ENCODE results near the gene DDR1.
A peak's percentile ranks its signal among the peaks of the same experiment; 100 is the strongest.
"Not testable (repeated sequence)": the region's sequence is repeated elsewhere in the genome, so short reads cannot be mapped to it uniquely, and the experiment has no call there.

Gene DDR1

DNA sequence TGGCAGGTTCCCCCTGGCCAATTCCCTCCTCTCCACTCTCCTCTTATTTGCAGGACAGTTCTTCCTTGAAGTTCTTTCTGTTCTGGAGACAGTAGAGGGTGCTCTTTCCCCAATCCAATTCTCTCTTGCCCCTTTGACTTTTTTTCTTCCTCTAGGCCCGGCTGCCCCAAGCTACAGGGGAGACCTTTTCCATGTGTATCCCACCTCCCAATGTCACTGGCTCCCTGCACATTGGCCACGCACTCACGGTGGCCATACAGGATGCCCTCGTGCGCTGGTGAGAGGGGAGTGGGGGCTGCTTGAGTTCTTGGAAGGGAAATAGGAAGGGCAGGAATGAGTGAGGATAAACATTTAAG is 31.2 kb downstream of the DDR1 start:
- Histone ChIP-seq H3K9ac (ENCODE audit: low read depth in 1 of 2, low read length in 2 of 2) (peak overlapping the region; percentile 76 to 81), H3K9me3 (ENCODE audit: control insufficient read depth in 1 of 2, low read length in 2 of 2) (no peaks in the 10 kb centered on the region), H3K27ac (ENCODE audit: low read depth, low read length) (no peak overlapping the region), H3K36me3 (ENCODE audit: control insufficient read depth in 1 of 2, insufficient read depth in 2 of 2, low read length in 2 of 2) (peaks cover 19 to 51% of the 10 kb centered on the region in 2 donors), H3K4me1 (ENCODE audit: control insufficient read depth in 1 of 2, insufficient read depth in 2 of 2, low read length in 2 of 2) (peaks cover 22 to 31% of the 10 kb centered on the region in 2 donors), H3K4me3 (ENCODE audit: low read depth in 1 of 2, low read length in 2 of 2) (peak overlapping the region in 1 of 2 donors; percentile 92), H3K27me3 (ENCODE audit: control insufficient read depth in 1 of 2, insufficient read depth in 2 of 2, low read length in 2 of 2) (no peaks in the 10 kb centered on the region)

DNA sequence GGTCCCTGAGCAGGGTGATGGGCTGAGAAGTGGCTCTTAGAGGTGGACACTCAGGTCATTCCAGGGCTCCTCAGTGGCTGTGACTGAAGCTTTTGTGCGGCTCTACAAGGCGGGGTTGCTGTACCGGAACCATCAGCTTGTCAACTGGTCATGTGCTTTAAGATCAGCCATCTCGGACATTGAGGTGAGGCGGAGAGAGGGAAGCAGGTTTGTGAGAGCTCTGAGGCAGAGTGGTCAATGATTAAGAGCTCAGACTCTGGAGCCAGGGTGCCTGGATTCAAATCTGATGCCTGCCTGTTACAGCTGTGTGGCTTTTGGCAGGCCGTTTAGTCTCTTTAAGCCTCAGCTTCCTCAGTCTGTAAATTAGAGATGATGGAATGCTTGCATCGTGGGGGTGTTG is 32.7 kb downstream of the DDR1 start:
- no peaks in the 10 kb centered on the region for H3K9me3 ChIP-seq (ENCODE audit: control insufficient read depth in 1 of 2, low read length in 2 of 2)
- no peaks in the 10 kb centered on the region for H3K27me3 ChIP-seq (ENCODE audit: control insufficient read depth in 1 of 2, insufficient read depth in 2 of 2, low read length in 2 of 2)
- no peak overlapping the region for H3K27ac ChIP-seq (ENCODE audit: low read depth, low read length)
- no peak overlapping the region for H3K9ac ChIP-seq (ENCODE audit: low read depth in 1 of 2, low read length in 2 of 2)
- H3K4me3 ChIP-seq (ENCODE audit: low read depth in 1 of 2, low read length in 2 of 2): no peak overlapping the region
- H3K4me1 ChIP-seq (ENCODE audit: control insufficient read depth in 1 of 2, insufficient read depth in 2 of 2, low read length in 2 of 2): peaks cover 22 to 31% of the 10 kb centered on the region in 2 donors
- peaks cover 31 to 52% of the 10 kb centered on the region in 2 donors for H3K36me3 ChIP-seq (ENCODE audit: control insufficient read depth in 1 of 2, insufficient read depth in 2 of 2, low read length in 2 of 2)

DNA sequence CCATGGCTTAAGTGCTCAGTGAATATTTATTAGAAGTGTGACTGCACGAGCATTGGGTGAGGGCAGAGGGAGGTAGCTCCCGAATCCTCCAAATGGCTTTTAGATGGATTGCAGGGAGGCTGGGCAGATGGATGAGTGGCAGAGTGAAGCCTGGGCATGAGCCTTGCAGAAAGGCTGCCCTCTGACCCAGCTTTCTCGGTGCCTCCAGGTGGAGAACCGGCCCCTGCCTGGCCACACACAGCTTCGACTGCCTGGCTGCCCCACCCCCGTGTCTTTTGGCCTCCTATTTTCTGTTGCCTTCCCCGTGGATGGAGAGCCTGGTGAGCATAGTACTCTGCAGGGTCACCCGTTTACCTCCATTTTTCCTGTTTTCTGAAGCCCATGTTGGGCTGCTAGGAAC is 33.2 kb downstream of the DDR1 start:
- Histone ChIP-seq H3K9me3 (ENCODE audit: control insufficient read depth in 1 of 2, low read length in 2 of 2) (no peaks in the 10 kb centered on the region), H3K4me1 (ENCODE audit: control insufficient read depth in 1 of 2, insufficient read depth in 2 of 2, low read length in 2 of 2) (peaks cover 22 to 31% of the 10 kb centered on the region in 2 donors), H3K36me3 (ENCODE audit: control insufficient read depth in 1 of 2, insufficient read depth in 2 of 2, low read length in 2 of 2) (peaks cover 33 to 54% of the 10 kb centered on the region in 2 donors), H3K9ac (ENCODE audit: low read depth in 1 of 2, low read length in 2 of 2) (no peak overlapping the region), H3K27ac (ENCODE audit: low read depth, low read length) (no peak overlapping the region), H3K27me3 (ENCODE audit: control insufficient read depth in 1 of 2, insufficient read depth in 2 of 2, low read length in 2 of 2) (no peaks in the 10 kb centered on the region), H3K4me3 (ENCODE audit: low read depth in 1 of 2, low read length in 2 of 2) (no peak overlapping the region)

DNA sequence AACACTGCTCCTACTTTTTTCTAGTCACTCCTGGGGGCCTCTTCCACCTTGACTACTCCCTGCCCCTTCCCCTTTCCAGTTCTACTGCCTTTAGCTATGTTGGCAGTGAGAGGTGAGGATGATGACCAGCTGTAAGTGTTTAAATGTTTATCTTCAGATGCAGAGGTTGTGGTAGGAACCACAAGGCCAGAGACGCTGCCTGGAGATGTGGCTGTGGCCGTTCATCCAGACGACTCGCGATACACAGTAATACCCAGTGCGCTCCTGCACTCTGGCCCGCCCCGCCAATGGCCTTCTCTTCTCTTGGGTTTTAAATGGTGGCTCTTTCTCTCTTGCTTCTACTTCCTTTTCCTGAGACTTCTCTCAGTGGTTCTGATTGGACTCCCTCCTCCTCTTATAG is 34.4 kb downstream of the DDR1 start:
- no peaks in the 10 kb centered on the region for H3K27me3 ChIP-seq (ENCODE audit: control insufficient read depth in 1 of 2, insufficient read depth in 2 of 2, low read length in 2 of 2)
- H3K9ac ChIP-seq (ENCODE audit: low read depth in 1 of 2, low read length in 2 of 2): no peak overlapping the region
- no peaks in the 10 kb centered on the region for H3K9me3 ChIP-seq (ENCODE audit: control insufficient read depth in 1 of 2, low read length in 2 of 2)
- H3K27ac ChIP-seq (ENCODE audit: low read depth, low read length): no peak overlapping the region
- peaks cover 15 to 25% of the 10 kb centered on the region in 2 donors for H3K4me1 ChIP-seq (ENCODE audit: control insufficient read depth in 1 of 2, insufficient read depth in 2 of 2, low read length in 2 of 2)
- H3K4me3 ChIP-seq (ENCODE audit: low read depth in 1 of 2, low read length in 2 of 2): no peak overlapping the region
- peaks cover 43 to 63% of the 10 kb centered on the region in 2 donors for H3K36me3 ChIP-seq (ENCODE audit: control insufficient read depth in 1 of 2, insufficient read depth in 2 of 2, low read length in 2 of 2)

DNA sequence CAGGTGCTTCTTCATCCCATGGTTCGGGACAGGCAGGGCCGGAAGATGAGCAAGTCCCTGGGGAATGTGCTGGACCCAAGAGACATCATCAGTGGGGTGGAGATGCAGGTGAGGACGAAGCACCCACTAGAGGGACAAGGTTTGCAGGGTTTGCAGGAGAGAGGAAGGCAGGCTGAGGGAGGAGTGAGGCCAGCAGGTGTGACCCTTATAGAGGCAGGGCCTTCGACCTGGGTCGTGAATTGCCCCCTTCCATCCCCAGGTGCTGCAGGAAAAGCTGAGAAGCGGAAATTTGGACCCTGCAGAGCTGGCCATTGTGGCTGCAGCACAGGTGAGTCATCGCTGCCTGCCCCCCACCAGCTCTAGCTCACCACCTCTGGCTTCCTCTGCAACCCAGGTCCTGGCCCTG is 38.1 kb downstream of the DDR1 start:
- H3K9ac ChIP-seq (ENCODE audit: low read depth in 1 of 2, low read length in 2 of 2): no peak overlapping the region
- no peak overlapping the region for H3K4me3 ChIP-seq (ENCODE audit: low read depth in 1 of 2, low read length in 2 of 2)
- no peaks in the 10 kb centered on the region for H3K27me3 ChIP-seq (ENCODE audit: control insufficient read depth in 1 of 2, insufficient read depth in 2 of 2, low read length in 2 of 2)
- H3K4me1 ChIP-seq (ENCODE audit: control insufficient read depth in 1 of 2, insufficient read depth in 2 of 2, low read length in 2 of 2): no peaks in the 10 kb centered on the region
- H3K9me3 ChIP-seq (ENCODE audit: control insufficient read depth in 1 of 2, low read length in 2 of 2): no peaks in the 10 kb centered on the region
- peaks cover 46 to 82% of the 10 kb centered on the region in 2 donors for H3K36me3 ChIP-seq (ENCODE audit: control insufficient read depth in 1 of 2, insufficient read depth in 2 of 2, low read length in 2 of 2)
- H3K27ac ChIP-seq (ENCODE audit: low read depth, low read length): no peak overlapping the region

DNA sequence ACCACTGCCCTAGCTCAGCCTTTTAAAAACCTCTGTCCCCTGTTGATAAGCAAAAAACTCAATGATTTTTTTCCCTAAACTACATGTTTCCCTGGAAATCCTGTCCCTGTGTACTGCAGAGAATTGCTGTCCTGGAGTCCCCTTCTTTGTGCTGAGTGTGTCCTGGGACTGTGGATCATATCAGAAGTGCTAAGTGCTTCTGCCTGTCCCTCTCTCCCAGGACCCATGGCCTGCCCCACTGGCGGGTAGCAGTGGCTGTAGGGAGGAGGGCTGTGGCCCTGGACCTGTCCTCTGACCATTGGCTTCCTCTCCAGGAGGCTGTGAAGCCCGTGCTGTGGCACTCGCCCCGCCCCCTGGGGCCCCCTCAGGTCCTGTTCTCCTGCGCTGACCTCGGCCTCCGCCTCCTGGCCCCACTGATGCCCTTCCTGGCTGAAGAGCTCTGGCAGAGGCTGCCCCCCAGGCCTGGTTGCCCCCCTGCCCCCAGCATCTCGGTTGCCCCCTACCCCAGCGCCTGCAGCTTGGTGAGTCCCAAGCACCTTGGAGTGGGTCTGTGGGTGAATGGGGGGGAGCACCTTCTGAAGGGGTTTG is 39.8 kb downstream of the DDR1 start:
- not testable (repeated sequence) for H3K4me3 ChIP-seq (ENCODE audit: low read depth in 1 of 2, low read length in 2 of 2); H3K9ac ChIP-seq (ENCODE audit: low read depth in 1 of 2, low read length in 2 of 2); H3K9me3 ChIP-seq (ENCODE audit: control insufficient read depth in 1 of 2, low read length in 2 of 2); H3K27me3 ChIP-seq (ENCODE audit: control insufficient read depth in 1 of 2, insufficient read depth in 2 of 2, low read length in 2 of 2); H3K4me1 ChIP-seq (ENCODE audit: control insufficient read depth in 1 of 2, insufficient read depth in 2 of 2, low read length in 2 of 2); H3K27ac ChIP-seq (ENCODE audit: low read depth, low read length)
- peaks cover 41 to 70% of the 10 kb centered on the region in 2 donors for H3K36me3 ChIP-seq (ENCODE audit: control insufficient read depth in 1 of 2, insufficient read depth in 2 of 2, low read length in 2 of 2)

DNA sequence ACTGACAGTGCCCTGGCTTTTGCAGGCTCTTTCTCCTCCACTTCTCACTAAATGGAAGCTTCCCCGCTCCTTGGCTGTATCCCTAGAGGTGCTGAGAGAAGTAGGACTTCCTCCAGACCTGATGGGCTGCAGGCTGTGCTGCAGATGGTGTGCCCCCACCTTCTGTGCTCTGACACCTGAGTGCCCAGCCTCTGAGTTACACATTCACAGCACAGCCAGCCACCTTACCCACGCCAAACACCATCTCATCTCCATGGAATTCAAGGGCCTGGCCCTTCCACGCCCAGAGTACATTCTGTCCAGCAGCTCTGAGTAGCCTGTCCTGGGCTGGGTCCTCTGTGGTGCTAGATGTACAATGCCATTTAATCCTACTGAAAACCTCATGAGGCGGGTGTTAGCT is 42.3 kb downstream of the DDR1 start:
- H3K27ac ChIP-seq (ENCODE audit: low read depth, low read length): no peak overlapping the region
- H3K36me3 ChIP-seq (ENCODE audit: control insufficient read depth in 1 of 2, insufficient read depth in 2 of 2, low read length in 2 of 2): peaks cover 19 to 46% of the 10 kb centered on the region in 2 donors
- no peak overlapping the region for H3K9ac ChIP-seq (ENCODE audit: low read depth in 1 of 2, low read length in 2 of 2)
- peaks cover 4 to 6% of the 10 kb centered on the region in 2 donors for H3K9me3 ChIP-seq (ENCODE audit: control insufficient read depth in 1 of 2, low read length in 2 of 2)
- no peaks in the 10 kb centered on the region for H3K27me3 ChIP-seq (ENCODE audit: control insufficient read depth in 1 of 2, insufficient read depth in 2 of 2, low read length in 2 of 2)
- H3K4me3 ChIP-seq (ENCODE audit: low read depth in 1 of 2, low read length in 2 of 2): no peak overlapping the region
- H3K4me1 ChIP-seq (ENCODE audit: control insufficient read depth in 1 of 2, insufficient read depth in 2 of 2, low read length in 2 of 2): no peaks in the 10 kb centered on the region

DNA sequence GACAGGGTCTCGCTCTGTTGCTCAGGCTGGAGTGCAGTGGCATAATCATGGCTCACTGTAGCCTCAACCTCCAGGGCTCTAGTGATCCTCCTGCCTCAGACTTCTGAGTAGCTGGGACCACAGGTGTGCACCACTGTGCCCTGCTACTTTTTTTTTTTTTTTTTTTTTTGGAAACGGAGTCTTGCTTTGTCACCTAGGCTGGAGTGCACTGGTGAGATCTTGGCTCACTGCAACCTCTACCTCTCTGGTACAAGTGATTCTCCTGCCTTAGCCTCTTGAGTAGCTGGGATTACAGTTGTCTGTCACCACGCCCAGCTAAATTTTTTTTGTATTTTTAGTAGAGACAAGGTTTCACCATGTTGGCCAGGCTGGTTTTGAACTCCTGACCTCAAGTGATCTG is 42.8 kb downstream of the DDR1 start:
- H3K27ac ChIP-seq (ENCODE audit: low read depth, low read length); H3K9me3 ChIP-seq (ENCODE audit: control insufficient read depth in 1 of 2, low read length in 2 of 2); H3K27me3 ChIP-seq (ENCODE audit: control insufficient read depth in 1 of 2, insufficient read depth in 2 of 2, low read length in 2 of 2); H3K4me3 ChIP-seq (ENCODE audit: low read depth in 1 of 2, low read length in 2 of 2); H3K4me1 ChIP-seq (ENCODE audit: control insufficient read depth in 1 of 2, insufficient read depth in 2 of 2, low read length in 2 of 2); H3K9ac ChIP-seq (ENCODE audit: low read depth in 1 of 2, low read length in 2 of 2): not testable (repeated sequence)
- peaks cover 15 to 42% of the 10 kb centered on the region in 2 donors for H3K36me3 ChIP-seq (ENCODE audit: control insufficient read depth in 1 of 2, insufficient read depth in 2 of 2, low read length in 2 of 2)

DNA sequence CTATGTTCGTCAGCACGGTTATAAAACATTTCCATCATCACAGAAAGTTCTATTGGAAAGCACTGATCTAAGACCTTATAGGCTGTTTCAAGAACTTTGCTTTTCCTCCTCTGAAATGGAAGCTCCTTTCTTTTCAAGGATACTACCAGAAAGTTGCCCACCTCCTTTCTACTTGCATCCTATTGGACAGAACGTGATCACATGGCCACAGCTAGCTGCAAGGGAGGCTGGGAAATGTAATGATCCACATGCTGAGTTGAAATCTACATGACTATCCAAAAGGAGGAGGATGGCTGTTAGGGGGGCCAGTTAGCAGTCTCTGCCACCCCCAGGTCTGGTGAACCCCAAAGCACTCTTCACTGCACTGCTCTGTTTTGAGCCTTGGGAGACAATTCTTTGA is 44.4 kb downstream of the DDR1 start:
- Histone ChIP-seq H3K9me3 (ENCODE audit: control insufficient read depth in 1 of 2, low read length in 2 of 2) (peaks cover 4 to 6% of the 10 kb centered on the region in 2 donors), H3K4me3 (ENCODE audit: low read depth in 1 of 2, low read length in 2 of 2) (no peak overlapping the region), H3K9ac (ENCODE audit: low read depth in 1 of 2, low read length in 2 of 2) (no peak overlapping the region), H3K27me3 (ENCODE audit: control insufficient read depth in 1 of 2, insufficient read depth in 2 of 2, low read length in 2 of 2) (no peaks in the 10 kb centered on the region), H3K27ac (ENCODE audit: low read depth, low read length) (no peak overlapping the region), H3K36me3 (ENCODE audit: control insufficient read depth in 1 of 2, insufficient read depth in 2 of 2, low read length in 2 of 2) (peaks cover 3 to 29% of the 10 kb centered on the region in 2 donors), H3K4me1 (ENCODE audit: control insufficient read depth in 1 of 2, insufficient read depth in 2 of 2, low read length in 2 of 2) (peaks cover 7% of the 10 kb centered on the region in 2 donors)

DNA sequence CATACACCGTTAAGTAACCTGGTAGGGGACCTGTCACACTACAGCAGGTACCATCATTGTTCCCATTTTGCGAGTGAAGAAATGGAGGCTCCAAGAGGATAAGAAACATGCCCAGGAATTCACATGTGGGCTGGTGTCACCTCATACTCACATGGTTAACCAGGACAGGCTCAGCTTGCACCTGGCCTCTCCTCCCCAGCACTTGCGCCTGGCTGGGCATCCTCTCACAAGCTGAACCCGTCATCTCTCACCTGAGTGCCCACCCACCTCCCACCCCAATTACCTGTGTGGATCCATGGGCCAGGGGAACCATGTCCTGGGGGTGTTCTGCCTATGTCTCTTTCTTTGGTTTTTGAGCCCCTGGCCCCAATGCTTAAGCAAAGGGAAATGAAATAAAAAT is 46.2 kb downstream of the DDR1 start:
- peaks cover 4 to 6% of the 10 kb centered on the region in 2 donors for H3K9me3 ChIP-seq (ENCODE audit: control insufficient read depth in 1 of 2, low read length in 2 of 2)
- H3K4me1 ChIP-seq (ENCODE audit: control insufficient read depth in 1 of 2, insufficient read depth in 2 of 2, low read length in 2 of 2): peaks cover 7% of the 10 kb centered on the region in 2 donors
- no peaks in the 10 kb centered on the region for H3K27me3 ChIP-seq (ENCODE audit: control insufficient read depth in 1 of 2, insufficient read depth in 2 of 2, low read length in 2 of 2)
- peaks cover 3 to 14% of the 10 kb centered on the region in 2 donors for H3K36me3 ChIP-seq (ENCODE audit: control insufficient read depth in 1 of 2, insufficient read depth in 2 of 2, low read length in 2 of 2)
- H3K9ac ChIP-seq (ENCODE audit: low read depth in 1 of 2, low read length in 2 of 2): no peak overlapping the region
- no peak overlapping the region for H3K4me3 ChIP-seq (ENCODE audit: low read depth in 1 of 2, low read length in 2 of 2)
- no peak overlapping the region for H3K27ac ChIP-seq (ENCODE audit: low read depth, low read length)

DNA sequence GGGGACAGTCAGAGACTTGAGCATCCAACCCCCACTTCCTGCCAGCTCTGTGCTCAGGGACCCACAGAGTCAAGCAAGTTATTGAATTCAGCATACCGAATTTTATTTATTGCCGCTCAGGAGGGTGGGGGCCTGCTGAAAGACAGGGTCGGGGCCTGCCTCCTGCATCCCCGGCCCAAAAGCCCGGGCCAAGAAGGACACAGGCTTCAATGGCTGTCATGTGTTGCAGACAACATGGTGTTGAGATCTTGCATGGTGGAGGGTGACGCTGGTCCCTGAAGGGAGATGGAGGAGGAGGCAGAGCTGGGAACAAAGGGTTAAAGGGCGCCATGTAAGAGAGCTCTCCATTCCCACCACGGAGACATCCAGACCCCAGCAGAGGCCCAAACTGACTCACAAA is 47.0 kb downstream of the DDR1 start:
- peaks cover 7% of the 10 kb centered on the region in 2 donors for H3K4me1 ChIP-seq (ENCODE audit: control insufficient read depth in 1 of 2, insufficient read depth in 2 of 2, low read length in 2 of 2)
- H3K27ac ChIP-seq (ENCODE audit: low read depth, low read length): no peak overlapping the region
- H3K9ac ChIP-seq (ENCODE audit: low read depth in 1 of 2, low read length in 2 of 2): no peak overlapping the region
- peaks cover 4 to 6% of the 10 kb centered on the region in 2 donors for H3K9me3 ChIP-seq (ENCODE audit: control insufficient read depth in 1 of 2, low read length in 2 of 2)
- peaks cover 3 to 6% of the 10 kb centered on the region in 2 donors for H3K36me3 ChIP-seq (ENCODE audit: control insufficient read depth in 1 of 2, insufficient read depth in 2 of 2, low read length in 2 of 2)
- no peak overlapping the region for H3K4me3 ChIP-seq (ENCODE audit: low read depth in 1 of 2, low read length in 2 of 2)
- no peaks in the 10 kb centered on the region for H3K27me3 ChIP-seq (ENCODE audit: control insufficient read depth in 1 of 2, insufficient read depth in 2 of 2, low read length in 2 of 2)

All from duodenal mucosa (tissue), 2 donors.